Prostate gland (tissue), 2 donors: ENCODE results near the gene TMEM131L.

Experiments used
- CTCF ChIP-seq, 4 experiments: fragments of 200-600 bp in 2 of 4; fragments of 450-650 bp in 2 of 4; sonication (generic) in 2 of 4; IDR thresholded peaks; 1 replicate in 3 of 4; 2 replicates in 1 of 4; pipeline ENCODE4 v1.5.1; 2016 to 2019; ENCODE audit warnings: antibody characterized with exemption in 4 of 4, mild to moderate bottlenecking in 2 of 4, moderate library complexity in 2 of 4
- POLR2AphosphoS5 ChIP-seq: sonication (generic); formaldehyde crosslinking; IDR thresholded peaks from one replicate; pipeline ENCODE4 v1.6.1; 2017; ENCODE audit warnings: antibody characterized with exemption

DNA sequence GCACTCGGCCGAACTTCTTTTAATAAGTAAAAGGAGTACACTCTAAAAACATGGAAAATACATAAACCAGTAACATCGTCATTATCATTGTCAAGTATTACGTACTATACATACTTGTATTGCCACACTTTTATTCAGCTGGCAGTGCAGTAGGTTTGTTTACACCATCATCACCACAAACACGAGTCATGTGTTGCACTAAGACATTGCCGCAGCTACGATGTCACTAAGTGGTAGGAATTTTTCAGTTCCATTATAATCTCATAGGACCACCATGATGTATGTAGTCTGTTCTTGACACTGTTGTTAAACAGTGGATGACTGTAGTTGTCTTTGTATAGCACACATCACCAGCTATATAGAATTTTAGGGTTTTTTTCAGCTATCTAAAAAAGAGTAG is 48.0 kb upstream of the TMEM131L start:
- no peak for TF ChIP-seq POLR2AphosphoS5
- no peak for TF ChIP-seq CTCF (IDR thresholded peaks at IDR 0.05)
